Stimulated activated CD4-positive, alpha-beta T cell treated with anti-CD3 and anti-CD28 coated beads, Interleukin-15, amount 100 ng/mL, for 24 hours (primary cell): Measurements from ENCODE around the gene MT2A.
"Not testable (repeated sequence)": the region's sequence is repeated elsewhere in the genome, so short reads cannot be mapped to it uniquely, and the experiment has no call there.

ENCODE experiments used
- DNase-seq: peaks from one replicate; pipeline ENCODE4 v3.0.0-alpha.2; 2020

Gene MT2A

DNA sequence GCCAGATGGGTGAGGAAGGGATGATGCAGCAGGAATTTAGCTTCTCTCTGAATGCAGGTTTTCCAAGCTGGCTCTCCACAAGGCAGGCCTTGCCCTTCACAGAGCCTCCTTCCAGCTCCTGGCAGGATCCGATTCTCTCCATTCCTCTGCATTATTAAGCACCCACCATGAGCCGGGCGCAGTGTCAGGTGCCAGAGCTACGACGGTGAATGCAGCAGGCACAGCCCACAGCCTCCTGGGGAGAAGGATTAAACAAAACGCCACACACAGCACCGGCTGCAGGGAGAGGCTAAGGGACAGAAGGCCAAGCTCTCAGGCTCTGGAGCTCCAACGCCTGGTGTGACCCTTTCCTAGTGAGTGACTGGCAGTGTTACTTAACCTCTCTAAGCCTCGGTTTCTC, 7.1 kb upstream of the MT2A start:
- DNase-seq: no peak

DNA sequence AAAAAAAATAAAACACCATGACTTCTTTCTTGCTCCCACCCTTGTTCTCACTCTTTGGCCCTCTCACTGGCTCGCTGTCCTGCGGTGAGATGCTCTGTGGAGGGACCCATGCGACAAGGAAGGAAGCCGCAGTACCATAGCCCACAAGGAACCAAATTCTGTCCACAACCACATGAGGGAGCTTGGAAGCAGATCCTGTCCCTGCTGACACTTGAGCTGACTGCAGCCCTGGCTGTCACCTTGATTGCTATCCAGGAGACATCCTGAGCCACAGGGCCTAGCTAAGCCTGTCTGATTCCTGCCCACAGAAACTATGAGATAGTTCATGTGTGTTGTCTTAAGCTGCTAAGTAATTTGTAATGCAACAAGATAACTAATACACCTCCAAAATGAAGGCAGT, 4.8 kb upstream of the MT2A start:
- DNase-seq: peak; percentile 30

DNA sequence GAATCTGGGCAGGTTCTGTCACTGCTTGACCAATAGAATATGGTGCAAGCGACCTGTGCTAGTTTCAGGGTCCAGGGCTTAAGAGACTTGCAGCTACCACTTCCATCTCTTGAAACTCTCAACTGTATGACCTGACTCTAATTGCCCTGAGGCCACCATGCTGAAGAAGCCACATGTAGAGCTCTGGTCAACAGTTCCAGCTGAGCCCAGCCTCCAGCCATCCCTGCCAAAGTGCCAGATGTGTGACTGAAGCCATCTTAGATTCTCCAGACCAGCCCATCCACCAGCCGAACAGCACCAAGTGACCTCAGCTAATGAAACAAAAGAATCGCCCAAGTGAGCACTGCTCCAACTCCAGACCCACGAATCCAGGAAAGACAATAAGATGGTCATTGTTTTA, 3.4 kb upstream of the MT2A start:
- no peak for DNase-seq

DNA sequence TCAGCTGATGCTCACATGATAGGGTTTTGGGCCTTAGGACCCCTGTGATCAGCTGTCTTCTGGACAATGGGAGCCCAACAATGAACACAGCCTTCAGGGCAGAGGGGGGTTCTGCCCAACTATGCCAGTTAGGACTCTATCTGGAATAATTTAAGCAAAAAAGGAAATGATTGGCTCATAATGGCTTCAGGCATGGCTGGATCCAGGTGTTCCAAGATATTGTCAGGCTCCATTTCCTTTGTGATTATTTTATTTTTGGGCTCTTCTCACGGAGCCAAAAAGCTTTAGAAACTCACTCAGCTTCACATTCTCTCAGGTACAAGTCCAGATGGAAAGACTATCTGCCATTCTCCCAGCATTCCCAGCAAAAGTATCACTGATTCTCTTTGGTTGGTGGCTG, 2.9 kb upstream of the MT2A start:
- no peak for DNase-seq

DNA sequence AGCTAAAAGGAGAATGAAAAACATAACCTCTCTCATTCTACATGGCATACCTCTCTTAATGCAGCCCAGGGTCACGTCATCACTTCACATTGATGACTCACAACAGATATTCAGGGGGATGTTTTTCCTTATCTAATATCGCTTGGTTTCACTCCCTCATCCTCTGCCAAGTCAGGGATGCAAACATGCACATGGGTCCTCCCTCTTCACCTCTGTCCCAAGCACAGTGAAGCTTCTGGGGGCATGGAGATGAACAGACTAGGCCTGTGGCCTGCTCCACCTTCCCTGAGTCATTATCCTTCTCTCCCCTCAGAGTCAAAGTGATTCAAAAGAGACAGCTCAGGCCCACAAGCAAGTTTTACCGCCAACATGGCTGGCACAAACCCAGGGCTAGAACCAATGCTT, 2.3 kb upstream of the MT2A start:
- no peak for DNase-seq

DNA sequence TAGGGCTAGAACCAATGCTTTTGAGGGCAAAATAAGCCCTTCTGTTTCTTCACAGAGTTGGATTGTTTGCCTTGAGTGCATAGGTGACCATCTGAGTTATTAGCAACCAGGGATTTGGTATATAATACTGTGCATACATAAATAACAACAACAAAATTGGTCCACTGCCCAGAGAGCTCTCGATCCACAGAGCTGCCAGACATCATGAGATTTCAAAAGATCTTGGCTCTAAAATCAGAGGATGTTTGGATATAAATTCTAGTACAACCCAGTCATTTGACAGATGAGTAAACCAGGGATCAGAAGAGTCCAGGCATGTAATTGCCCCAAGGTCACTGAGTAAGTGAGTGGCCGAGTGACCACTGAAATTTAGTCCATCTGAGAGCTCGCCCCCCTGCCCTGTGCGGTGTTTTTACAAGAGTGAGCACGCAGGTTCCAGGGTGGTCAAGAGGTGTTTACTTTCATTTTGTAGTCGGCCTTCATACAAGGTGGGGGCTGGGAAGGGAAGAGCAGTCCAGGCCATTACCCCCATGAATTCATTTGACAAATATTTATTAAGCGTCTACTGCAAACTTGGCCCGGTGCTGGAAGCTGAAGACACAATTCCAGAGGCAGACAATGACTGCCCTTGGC, 1.8 kb upstream of the MT2A start:
- no peak for DNase-seq

DNA sequence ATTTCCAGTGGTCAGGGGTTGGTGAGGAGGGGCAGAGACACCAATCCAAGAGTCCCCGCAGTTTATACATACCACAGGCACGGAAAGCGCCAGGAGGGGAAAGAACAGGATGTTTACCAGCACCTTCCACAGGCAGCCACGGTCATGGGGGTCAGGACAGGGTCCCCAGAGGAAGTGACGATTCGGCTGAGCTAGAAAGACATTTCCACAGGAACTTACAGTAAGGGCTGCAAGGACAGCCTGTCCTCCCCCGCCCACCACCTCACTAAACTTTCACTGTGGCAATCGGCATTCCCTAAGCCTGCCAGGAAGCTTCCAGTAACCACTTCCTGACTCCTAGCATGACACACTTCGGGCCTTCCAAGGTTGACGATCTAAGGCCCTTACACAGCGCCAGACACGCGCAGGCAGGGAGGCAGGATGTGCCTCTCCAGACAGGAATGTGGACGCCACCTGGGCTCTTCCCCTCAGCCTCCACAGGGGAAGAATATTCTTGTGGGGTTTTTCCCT, 1.2 kb upstream of the MT2A start:
- peak; percentile 23 for DNase-seq

DNA sequence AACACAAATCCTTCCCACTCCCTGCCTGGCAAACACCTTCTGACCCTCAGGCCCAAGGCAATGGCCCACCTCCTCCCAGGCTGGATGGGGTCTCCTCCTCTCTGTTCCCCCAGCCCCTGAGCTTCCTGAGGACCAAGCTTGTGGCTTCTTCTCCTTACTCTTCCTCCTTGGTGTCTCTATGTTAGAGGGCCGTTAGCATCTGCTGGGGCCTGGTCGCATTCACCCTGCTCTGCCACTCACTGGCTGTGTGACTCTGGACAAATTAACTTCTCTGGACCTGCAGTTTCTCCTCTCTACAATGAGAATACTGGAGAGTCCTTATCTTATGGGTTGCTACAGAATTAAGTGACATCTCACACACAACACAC, 725 bp upstream of the MT2A start:
- no peak for DNase-seq

DNA sequence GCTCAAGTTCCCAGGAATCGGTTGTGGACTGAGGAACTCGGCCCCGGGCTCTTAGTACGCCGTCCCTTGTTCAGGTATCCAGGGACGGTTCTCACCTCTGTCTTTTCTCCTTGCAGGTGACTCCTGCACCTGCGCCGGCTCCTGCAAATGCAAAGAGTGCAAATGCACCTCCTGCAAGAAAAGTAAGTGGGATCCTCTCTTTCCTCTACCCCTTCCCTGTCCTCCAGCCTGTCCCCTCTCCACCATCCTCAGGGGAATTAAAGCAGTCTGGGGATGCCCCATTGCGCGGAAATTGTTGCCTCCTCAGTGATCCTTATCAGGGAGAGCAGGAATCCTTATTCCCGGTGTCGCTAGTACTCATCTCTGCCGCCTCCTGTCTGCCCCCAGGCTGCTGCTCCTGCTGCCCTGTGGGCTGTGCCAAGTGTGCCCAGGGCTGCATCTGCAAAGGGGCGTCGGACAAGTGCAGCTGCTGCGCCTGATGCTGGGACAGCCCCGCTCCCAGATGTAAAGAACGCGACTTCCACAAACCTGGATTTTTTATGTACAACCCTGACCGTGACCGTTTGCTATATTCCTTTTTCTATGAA, 585 bp downstream of the MT2A start:
- DNase-seq: peak; percentile 38

DNA sequence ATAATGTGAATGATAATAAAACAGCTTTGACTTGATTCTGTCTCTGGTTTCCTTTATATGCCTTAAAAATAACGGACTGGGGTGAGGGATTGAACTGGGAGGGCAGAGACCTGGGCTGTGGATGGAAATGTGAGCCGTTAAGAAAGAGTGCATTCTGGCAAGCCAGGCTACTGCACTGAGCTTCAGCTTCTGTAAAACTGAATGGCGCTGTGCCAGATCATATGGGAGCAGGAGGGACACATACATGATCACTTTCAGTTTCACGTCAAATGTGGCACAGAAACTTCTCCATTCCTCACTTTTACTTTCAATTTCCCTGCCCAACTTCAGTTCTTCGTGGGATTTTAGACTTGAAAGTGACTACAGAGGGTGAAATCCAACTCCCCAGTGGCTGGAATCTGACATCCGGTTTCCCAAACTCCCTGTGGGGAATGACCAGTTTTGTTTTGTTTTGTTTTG, 1.1 kb downstream of the MT2A start:
- peak; percentile 87 for DNase-seq

DNA sequence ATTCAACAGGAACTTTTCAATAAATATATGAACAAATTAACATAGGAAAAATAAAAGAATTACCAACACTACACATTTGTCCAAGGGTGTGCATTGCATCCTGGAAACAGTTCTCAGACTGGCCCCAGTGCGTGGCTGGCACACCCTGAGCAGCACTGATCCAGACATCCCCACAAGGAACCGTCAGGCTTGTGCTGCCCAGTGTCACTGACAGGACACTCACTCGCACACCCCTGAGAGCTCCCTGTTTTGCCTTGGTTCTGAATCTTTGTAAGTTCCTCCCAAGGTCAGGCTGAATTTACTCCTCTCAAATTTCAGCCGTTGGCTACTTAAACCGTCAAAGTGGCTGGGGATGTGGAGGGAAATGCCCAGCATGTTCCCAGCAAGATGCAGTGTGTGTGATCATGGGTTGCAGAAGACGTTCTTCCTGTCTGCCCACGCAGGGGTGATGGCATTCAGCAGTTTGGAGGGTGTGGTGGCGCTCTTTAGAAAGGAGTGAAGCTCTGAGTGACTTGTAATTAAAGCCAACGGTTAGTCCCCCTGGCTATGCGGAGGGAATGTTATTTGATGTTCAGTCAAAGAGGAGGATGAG, 1.7 kb downstream of the MT2A start:
- DNase-seq: peak; percentile 89

DNA sequence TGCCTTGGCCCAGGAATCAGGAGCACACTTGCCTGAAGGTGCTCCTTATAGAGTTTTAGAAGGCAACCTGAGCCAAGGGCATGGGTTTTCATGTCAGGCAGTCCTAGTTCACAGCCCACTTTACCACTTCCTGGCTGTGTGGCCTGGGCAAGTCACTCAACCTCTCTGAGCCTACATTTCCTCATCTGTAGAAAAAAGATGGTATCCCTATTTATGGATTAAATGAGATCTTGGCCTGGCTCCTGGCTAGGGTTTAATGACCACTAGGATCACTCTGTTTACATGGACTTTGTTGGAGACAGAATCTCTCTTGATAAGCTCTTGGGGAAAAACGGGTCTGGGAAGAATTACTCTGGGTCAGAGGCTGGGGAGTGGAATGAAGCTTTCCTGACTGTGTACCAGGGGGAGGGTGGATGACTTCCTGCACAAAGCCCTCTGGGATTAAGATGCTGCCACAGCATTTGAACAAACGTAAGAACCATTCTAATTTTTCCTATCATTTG, 2.3 kb downstream of the MT2A start:
- peak; percentile 65 for DNase-seq

DNA sequence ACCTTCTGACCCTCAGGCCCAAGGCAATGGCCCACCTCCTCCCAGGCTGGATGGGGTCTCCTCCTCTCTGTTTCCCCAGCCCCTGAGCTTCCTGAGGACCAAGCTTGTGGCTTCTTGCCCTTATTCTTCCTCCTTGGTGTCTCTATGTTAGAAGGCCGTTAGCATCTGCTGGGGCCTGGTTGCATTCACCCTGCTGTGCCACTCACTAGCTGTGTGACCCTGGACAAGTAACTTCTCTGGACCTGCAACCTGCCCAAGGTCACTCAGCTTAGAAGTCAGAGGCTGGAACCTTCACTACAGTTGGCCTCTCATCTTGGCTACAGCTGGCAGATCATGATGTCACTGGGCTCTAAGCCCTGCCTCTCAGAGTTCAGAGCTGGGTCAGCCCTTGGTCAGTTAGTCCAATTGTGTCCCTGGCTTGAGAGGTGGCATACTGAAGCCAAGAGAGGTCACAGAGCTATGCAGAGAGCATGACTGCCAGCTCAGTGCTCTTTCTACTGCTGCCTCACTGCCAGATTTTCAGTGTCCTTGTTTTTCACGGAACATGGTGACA, 3.0 kb downstream of the MT2A start:
- peak; percentile 23 for DNase-seq

DNA sequence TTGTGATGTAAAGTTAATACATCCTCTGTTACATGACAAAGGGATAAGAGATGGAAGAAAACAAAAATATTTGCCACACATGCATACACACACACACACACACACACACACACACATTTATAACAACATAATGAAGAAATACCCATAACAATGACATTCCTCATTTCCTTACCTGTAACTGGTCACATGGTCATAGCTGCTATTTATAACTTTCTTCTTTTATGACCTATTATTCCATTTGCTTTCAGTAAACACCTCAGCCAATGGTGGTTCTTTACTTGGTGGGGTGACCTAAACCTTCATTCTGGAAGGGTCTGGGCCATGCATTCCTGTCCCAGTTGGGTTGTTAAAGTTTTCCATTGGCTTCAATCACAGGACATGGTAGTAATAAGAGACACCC, 5.3 kb downstream of the MT2A start:
- no peak for DNase-seq

DNA sequence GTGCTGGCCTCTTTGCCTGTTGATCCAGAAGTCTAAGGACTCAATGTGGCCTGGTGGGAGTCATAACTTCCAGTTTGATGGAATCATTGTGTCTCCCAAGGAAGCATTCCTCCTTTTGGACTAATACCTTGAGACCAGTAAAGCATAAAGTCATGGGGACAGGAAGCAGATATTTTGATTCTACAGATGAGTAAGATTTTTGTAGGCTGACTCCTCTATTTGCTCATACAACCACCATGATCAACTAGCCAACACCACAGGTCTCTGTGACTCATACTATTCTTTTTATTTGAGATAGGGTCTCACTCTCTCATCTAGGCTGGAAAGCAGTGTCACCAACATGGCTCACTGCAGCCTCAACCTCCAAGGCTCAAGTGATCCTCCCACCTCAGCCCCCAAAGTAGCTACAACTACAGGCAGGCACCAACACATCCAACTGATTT, 6.2 kb downstream of the MT2A start:
- DNase-seq: peak; percentile 58

DNA sequence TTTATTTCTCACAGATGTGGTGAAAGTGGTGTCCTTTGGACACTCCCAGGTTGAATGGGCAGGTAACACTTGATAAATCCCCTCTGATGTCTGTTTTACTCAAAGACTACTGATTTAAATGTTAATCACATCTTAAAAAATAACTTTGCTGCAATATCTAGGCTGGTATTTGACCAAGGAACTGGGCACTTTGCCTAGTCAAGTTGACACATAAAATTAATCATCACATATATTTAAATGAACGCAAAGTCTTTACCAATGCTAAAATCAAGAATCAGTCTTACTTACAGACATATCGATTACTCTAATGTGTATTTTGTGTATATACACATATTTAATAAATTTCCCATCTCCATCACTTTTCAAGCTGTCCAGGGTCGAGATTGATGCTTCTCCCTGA, 7.0 kb downstream of the MT2A start:
- no peak for DNase-seq

DNA sequence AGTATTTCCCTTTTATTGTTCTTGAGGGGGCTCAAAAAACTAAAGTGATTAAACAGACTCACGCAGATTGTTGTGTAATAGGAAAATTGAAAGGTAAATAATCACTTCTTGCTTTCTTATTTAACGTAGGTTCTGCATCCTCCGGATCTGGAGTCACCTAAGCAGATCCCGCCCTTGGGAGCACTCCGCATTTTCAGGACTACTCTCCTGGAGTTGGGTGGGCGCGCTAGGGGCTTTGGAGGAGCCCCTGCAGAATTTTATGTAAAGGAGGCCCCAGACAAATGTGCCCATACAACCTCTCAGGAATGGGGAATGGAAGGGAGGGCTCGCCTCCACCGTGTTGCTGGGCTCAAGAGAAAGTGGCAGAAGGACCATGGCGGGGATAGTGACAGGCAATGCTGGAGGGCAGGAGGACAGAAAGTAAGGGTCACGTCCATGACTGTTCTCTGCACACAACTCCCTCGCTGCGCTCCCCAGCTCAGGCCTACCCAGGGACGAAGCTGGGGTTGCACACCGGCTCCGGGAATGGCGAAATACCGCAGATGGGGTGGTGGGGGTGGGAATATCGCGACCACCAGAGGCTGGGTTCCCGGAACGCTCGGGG, 8.3 kb downstream of the MT2A start:
- no peak for DNase-seq

DNA sequence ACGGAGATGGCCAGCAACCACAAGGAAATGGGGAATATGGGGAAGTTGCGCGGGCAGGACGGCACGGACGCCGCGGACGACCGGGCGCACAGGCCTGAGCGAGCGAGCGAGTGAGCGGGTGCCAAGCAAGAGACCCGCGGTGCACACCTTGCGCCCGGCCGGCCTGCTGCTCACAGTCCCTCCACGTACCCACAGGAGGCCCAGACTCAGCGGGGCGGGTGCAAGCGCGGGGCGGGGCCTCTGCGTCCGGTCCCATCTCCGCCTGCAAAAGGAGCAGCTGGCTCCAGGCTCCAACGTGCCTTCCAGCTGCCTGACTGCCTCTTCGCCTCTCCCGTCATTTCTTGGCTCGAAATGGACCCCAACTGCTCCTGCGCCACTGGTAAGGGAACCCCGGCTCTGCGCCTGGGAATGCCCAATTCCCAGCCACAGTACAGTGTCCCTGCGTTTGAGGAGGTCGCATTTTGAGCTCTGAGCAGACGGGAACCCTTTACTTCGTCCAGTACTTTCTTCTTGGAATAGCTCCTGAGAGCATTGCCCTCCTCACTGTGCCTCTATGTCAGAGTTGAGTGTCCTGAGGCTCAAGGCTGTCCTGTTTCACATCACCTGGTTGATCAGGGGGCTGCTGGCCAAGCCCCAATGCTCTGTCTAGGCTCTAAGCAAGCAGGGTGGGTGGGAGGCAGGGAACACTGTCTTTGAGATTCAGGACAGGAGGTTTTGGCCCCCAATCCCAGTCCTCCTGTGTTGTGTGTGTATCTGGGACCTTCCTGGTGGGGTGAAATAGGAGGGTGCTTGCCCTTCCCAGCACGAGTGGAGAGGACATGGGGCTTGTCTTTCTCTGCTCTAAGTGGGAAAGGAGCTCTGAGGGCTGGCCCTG, 9.1 kb downstream of the MT2A start:
- peak; percentile 81 for DNase-seq

DNA sequence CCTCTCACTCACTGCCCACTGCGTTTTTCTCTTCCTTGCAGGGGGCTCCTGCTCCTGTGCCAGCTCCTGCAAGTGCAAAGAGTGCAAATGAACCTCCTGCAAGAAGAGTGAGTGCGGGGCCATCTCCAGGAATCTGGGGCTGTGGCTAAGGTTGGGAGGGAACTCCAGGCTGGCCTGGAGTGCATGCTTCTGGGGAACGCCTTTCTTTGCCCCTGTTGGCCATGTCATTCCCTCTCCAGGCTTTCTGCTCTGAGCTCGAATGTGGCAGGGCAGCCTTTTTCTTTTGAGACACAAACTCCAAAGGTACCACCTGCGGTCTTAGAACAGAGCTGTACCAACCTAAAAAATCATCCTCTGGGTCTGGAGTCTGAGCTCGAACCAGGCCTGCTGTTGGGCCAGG, 9.8 kb downstream of the MT2A start:
- DNase-seq: no peak

DNA sequence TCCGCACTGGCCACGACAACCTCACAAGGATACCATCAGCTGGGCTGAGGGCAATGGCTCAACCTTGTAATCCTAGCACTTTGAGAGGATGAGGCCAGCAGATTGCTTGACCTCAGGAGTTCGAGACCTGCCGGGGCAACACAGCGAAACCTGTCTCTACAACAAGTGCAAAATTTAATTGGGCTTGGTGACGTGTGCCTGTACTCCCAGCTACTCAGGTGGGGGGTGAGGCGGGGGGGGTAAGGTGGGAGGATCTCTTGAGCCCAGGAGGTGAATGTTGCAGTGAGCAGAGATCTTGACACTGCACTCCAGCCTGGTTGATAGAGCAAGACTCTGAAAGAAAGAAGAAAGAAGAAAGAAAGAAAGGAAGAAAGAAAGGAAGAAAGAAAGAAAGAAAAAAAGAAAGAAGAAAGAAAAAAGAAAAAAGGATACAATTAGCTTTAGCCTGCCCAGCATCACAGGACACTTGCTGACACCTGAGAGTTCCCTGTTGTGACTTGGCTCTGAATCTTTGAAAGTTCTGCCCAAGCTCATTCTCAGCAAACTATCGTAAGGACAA, 12.0 kb downstream of the MT2A start:
- DNase-seq: no peak

DNA sequence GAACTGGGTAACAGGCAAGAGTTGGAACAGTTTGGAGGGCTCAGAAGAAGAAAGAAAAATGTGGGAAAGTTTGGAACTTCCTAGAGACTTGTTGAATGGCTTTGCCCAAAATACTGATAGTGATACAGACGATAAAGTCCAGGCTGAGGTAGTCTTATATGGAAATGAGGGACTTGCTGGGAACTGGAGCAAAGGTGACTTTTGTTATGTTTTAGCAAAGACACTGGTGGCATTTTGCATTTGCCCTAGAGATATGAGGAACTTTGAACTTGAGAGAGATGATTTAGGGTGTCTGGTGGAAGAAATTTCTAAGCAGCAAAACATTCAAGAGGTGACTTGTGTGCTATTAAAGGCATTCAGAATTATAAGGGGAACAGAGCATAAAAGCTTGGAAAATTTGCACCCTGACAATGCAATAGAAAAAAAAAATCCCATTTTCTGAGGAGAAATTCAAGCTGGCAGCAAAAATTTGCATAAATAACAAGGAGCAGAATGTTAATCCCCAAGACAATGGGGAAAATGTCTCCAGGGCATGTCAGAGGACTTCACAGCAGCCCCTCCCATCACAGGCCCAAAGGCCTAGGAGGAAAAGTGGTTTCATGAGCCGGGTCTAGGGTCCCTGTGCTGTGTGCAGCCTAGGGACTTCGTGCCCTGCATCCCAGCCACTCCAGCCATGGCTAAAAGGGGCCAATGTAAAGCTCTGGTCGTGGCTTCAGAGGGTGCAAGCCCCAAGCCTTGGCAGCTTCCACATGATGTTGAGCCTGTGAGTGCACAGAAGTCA, 13.5 kb downstream of the MT2A start:
- not testable (repeated sequence) for DNase-seq
